ENCODE measurements around the gene PBX3. TPM values are rescaled to one million over a fixed set of nuclear protein-coding genes. Genes with fewer than 3 reads are reported as not detected.

Gene PBX3
- total RNA-seq, 2 donors from 2014 or later = 37.5 to 46.1 TPM

GRCh38 chr9:125998837-125999503 is 251.8 kb downstream of the PBX3 start:
- Mint-ChIP-seq H3K4me1 (no peaks in the 10 kb centered on the region), H3K36me3 (ENCODE audit: low read depth) (no peaks in the 10 kb centered on the region), H3K27ac (no peak overlapping the region), H3K4me3 (no peak overlapping the region), H3K27me3 (ENCODE audit: insufficient read depth) (no peaks in the 10 kb centered on the region), H3K9me3 (no peaks in the 10 kb centered on the region)
- H3K4me1 ChIP-seq (ENCODE audit: control insufficient read depth, insufficient read depth, low read length) = no peaks in the 10 kb centered on the region
- no peaks in the 10 kb centered on the region for H3K36me3 ChIP-seq (ENCODE audit: control insufficient read depth, insufficient read depth, low read length)
- DNase-seq = no peak
- H3K9ac ChIP-seq (ENCODE audit: extremely low read depth, low read length, poor library complexity, severe bottlenecking) = no peak overlapping the region
- no peak for TF ChIP-seq CTCF (conservative IDR thresholded peaks at IDR 0.05)
- H3K27me3 ChIP-seq (ENCODE audit: control insufficient read depth, insufficient read depth, low read length, poor library complexity, severe bottlenecking) = no peaks in the 10 kb centered on the region
- H3K27ac ChIP-seq (ENCODE audit: low read depth, low read length) = no peak overlapping the region
- no peak overlapping the region for H3K4me3 ChIP-seq (ENCODE audit: low read length)
- H3K9me3 ChIP-seq (ENCODE audit: control insufficient read depth, low read length) = no peaks in the 10 kb centered on the region
- 22 to 88% methylated on average over 1 to 16 of the region's 17 CpGs for WGBS, 2 experiments (ENCODE audit: insufficient coverage in 1 of 2, insufficient read length in 1 of 2)

DNA sequence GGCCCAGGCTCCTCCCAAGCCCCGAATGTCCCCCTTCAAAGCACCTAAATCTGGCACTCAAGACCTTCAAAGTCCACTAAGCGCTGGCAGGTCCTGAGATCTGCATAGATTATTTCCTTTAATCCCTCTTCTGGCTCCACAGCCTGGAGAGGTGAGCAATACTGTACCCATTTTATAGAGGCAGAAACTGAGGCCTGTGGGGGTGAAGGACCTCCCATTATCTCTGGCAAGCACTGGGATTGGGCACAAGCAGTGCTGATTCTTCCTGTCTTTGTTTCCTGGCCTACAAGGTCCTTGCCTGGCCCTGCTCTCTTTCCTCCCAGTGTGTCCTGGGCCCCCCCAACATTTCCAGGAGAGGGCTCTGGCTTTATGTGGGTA is 252.3 kb downstream of the PBX3 start:
- Mint-ChIP-seq H3K27ac (no peak overlapping the region), H3K9me3 (no peaks in the 10 kb centered on the region), H3K4me1 (no peaks in the 10 kb centered on the region), H3K4me3 (no peak overlapping the region), H3K36me3 (ENCODE audit: low read depth) (no peaks in the 10 kb centered on the region), H3K27me3 (ENCODE audit: insufficient read depth) (no peaks in the 10 kb centered on the region)
- 93% methylated on average over 2 of the region's 2 CpGs for WGBS, 2 experiments (ENCODE audit: insufficient coverage in 1 of 2, insufficient read length in 1 of 2)
- Histone ChIP-seq H3K27me3 (ENCODE audit: control insufficient read depth, insufficient read depth, low read length, poor library complexity, severe bottlenecking) (no peaks in the 10 kb centered on the region), H3K4me3 (ENCODE audit: low read length) (no peak overlapping the region), H3K4me1 (ENCODE audit: control insufficient read depth, insufficient read depth, low read length) (no peaks in the 10 kb centered on the region), H3K9ac (ENCODE audit: extremely low read depth, low read length, poor library complexity, severe bottlenecking) (no peak overlapping the region), H3K36me3 (ENCODE audit: control insufficient read depth, insufficient read depth, low read length) (no peaks in the 10 kb centered on the region), H3K27ac (ENCODE audit: low read depth, low read length) (no peak overlapping the region), H3K9me3 (ENCODE audit: control insufficient read depth, low read length) (no peaks in the 10 kb centered on the region)
- no peak for TF ChIP-seq CTCF (conservative IDR thresholded peaks at IDR 0.05)
- no peak for DNase-seq

GRCh38 chr9:126000256-126000655 is 253.1 kb downstream of the PBX3 start:
- Histone ChIP-seq H3K4me3 (ENCODE audit: low read length) (no peak overlapping the region), H3K27ac (ENCODE audit: low read depth, low read length) (no peak overlapping the region), H3K4me1 (ENCODE audit: control insufficient read depth, insufficient read depth, low read length) (no peaks in the 10 kb centered on the region), H3K36me3 (ENCODE audit: control insufficient read depth, insufficient read depth, low read length) (no peaks in the 10 kb centered on the region), H3K9me3 (ENCODE audit: control insufficient read depth, low read length) (no peaks in the 10 kb centered on the region), H3K9ac (ENCODE audit: extremely low read depth, low read length, poor library complexity, severe bottlenecking) (no peak overlapping the region), H3K27me3 (ENCODE audit: control insufficient read depth, insufficient read depth, low read length, poor library complexity, severe bottlenecking) (no peaks in the 10 kb centered on the region)
- WGBS, 2 experiments (ENCODE audit: insufficient coverage in 1 of 2, insufficient read length in 1 of 2) = 88 to 98% methylated on average over 6 of the region's 6 CpGs
- Mint-ChIP-seq H3K27ac (no peak overlapping the region), H3K27me3 (ENCODE audit: insufficient read depth) (no peaks in the 10 kb centered on the region), H3K4me1 (no peaks in the 10 kb centered on the region), H3K36me3 (ENCODE audit: low read depth) (no peaks in the 10 kb centered on the region), H3K9me3 (no peaks in the 10 kb centered on the region), H3K4me3 (no peak overlapping the region)
- no peak for DNase-seq
- TF ChIP-seq CTCF (conservative IDR thresholded peaks at IDR 0.05) = no peak
